WI38 (cell line): ENCODE results near the gene BCL2L11.
A peak's percentile ranks its signal among the peaks of the same experiment; 100 is the strongest.

Experiments used
- H3K4me3 ChIP-seq: 2 replicates; pipeline ENCODE4 v1.5.1; 2011; ENCODE audit warnings: low read depth, mild to moderate bottlenecking, control low read depth, low read length
- TF ChIP-seq, protein P1 (sequence below): IDR thresholded peaks from 2 replicates; pipeline ENCODE4 v1.5.1; 2012; ENCODE audit warnings: low read depth, mild to moderate bottlenecking, control low read depth, low read length

The BCL2L11 gene

DNA sequence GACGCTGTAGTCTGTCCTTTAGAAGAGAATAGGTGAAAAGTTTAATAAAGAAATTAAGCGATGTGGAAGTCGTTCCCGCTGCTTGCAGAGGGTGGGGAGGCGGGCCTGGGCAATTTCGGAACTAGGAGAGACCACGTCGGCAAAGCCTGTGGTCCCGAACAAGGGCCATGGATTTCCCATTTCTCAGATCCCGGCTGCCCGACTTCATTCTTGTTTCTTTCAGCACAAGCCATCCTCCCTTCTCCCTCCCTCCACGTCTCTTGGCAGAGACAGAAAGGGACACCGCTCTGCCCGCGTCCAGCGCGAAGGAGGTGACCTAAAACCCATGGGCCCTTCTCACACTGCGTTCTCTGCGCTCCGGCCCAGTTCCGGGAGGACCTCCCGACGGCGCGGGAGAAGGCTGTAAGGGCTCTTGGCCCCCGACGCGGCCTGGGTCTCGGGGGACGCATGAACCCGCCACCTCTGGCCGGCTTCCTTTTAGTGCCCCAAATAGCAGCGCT is 2.2 kb upstream of the BCL2L11 start:
- TF ChIP-seq, protein P1, sequence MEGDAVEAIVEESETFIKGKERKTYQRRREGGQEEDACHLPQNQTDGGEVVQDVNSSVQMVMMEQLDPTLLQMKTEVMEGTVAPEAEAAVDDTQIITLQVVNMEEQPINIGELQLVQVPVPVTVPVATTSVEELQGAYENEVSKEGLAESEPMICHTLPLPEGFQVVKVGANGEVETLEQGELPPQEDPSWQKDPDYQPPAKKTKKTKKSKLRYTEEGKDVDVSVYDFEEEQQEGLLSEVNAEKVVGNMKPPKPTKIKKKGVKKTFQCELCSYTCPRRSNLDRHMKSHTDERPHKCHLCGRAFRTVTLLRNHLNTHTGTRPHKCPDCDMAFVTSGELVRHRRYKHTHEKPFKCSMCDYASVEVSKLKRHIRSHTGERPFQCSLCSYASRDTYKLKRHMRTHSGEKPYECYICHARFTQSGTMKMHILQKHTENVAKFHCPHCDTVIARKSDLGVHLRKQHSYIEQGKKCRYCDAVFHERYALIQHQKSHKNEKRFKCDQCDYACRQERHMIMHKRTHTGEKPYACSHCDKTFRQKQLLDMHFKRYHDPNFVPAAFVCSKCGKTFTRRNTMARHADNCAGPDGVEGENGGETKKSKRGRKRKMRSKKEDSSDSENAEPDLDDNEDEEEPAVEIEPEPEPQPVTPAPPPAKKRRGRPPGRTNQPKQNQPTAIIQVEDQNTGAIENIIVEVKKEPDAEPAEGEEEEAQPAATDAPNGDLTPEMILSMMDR = no peak
- peak overlapping the region; percentile 56 for H3K4me3 ChIP-seq

DNA sequence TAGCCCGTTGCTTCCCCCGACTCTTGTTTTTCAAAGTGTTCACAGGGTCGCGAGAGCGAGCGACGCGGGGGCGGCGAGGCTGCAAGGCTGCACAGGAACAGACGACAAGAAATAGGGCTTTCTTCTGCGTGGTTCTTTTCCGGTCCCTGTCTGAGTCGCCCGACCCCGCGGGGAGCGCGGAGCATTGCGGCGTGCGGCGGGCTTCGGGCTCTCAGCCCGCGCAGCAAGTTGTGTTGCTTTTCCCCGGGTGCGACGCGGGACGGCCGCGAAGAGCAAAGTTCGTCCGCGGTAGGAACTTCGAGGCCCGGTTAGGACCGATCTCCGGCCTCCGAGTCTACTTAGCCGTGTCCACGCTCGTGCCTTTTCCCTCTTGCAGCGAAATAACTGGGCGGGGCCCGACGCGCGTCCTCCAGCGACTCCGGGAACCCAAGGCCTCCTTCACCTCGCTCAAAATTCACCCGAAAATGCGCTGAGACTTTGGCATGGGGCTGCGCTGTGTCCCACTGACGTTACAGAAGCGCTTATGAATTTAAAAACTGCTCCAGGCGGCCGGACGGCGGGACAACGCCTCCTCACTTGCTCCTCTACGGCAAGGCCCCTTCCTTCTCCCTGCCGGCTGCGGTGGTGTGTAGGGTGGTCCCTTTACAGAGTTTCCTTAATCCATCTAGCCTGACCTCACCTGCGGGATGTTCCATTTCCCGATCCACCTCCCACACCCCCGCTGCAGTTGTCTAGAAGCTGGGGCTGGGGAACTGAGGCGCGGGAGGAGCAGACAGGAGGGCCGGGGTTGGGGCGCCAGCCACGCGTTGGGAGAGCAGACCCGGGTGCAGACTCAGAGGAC is 1.5 kb upstream of the BCL2L11 start:
- H3K4me3 ChIP-seq = no peak overlapping the region
- TF ChIP-seq, protein P1 = no peak

DNA sequence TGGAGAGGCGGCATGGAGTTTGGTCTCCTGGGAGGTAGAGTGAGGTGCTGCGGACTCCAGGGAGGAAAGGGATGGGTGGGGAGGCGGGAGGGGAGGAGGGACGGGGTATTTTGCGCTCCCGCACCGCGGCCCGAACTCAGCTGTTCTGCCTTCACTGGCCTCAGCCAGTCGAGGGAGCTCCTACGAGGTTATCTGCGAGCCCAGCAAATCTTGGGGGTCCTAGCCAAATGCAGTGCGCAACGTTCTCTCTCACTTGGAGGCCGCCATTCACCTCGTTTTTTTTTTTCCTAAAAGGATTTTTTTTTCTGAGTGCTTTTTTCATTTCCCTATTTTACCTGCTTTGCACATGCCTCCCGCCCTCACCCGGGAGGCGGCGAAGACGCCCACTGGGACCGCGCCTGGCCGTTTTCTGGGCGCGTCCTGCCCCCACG is 877 bp upstream of the BCL2L11 start:
- TF ChIP-seq, protein P1 = no peak

DNA sequence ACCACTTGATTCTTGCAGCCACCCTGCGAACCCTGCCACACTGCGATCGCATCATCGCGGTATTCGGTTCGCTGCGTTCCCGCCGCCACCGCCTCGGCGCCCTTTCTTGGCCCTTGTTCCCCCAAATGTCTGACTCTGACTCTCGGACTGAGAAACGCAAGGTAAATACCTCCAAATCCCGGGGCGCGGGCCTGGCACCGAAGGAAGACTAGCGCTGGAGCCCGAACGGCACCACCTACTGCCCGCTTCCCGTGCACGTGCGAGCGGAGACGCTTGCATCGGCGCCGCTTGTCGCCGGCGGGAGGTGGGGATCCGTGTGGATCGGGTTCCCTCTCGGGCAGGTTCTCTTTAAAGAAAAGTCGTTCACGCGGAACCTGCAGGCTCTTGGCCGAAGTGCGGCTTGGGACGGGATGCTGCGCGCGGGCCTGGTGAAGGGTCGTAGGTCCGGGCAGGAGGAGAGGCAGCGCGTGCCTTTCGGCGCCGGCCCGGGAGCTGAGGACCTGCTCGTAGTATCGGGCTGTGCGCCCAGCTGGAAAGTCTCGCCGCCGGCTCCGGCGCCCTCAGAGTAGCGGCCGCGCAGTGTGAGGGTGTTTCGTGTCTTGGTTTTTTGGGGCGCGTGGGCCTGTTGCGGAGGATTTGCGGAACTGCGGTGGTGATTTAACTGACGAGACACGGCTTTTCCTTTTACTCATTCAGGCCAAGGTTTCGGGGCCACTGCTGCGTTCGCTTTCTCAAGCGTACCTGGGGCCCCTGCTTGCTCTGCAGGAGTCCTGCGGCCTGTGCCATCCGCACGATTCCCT is 514 bp downstream of the BCL2L11 start:
- TF ChIP-seq, protein P1 = no peak
- peak overlapping the region; percentile 77 for H3K4me3 ChIP-seq

More for the DNA sequence above, 877 bp upstream of the BCL2L11 start:
- peak overlapping the region; percentile 62 for H3K4me3 ChIP-seq

DNA sequence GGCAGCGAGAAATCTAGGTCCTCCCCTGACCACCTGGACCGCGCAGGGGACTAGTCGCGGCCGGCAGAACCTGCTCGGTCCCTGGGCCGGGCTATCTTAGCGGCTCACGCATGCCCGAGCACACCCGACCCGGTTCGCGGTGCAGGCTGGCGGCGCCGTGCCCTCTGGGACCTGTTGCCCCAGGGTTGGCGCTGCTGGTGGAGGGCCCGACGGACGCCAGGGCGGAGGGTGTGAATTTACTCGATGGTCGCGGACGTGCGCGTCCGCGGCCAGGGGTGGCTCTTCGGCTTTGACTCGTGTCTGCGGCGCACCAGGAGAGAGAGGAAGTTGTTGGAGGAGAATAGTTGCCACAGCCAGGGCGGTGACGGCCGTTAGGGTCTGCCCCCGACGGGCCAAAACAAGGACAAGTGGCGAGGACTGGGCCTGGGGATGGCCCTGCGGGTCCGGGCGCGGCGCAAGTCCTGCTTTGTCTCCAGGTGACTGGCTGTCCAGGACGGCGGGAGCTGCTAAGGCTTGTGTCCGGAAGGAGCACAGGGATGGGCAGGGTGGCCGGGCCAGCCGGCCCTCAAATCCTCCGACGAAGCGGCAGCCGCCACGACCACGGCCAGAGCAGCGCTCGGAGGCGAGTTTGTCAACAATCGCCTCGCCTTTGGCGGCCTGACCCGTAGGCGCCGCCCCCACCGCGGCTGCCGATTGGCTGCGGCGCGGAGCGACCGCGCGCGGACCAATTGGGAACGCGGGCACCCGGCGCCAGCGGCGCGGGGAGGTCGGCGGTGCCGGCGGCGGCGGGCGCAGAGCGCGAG is 1.3 kb downstream of the BCL2L11 start:
- TF ChIP-seq, protein P1 = no peak
- H3K4me3 ChIP-seq = peak overlapping the region; percentile 77

DNA sequence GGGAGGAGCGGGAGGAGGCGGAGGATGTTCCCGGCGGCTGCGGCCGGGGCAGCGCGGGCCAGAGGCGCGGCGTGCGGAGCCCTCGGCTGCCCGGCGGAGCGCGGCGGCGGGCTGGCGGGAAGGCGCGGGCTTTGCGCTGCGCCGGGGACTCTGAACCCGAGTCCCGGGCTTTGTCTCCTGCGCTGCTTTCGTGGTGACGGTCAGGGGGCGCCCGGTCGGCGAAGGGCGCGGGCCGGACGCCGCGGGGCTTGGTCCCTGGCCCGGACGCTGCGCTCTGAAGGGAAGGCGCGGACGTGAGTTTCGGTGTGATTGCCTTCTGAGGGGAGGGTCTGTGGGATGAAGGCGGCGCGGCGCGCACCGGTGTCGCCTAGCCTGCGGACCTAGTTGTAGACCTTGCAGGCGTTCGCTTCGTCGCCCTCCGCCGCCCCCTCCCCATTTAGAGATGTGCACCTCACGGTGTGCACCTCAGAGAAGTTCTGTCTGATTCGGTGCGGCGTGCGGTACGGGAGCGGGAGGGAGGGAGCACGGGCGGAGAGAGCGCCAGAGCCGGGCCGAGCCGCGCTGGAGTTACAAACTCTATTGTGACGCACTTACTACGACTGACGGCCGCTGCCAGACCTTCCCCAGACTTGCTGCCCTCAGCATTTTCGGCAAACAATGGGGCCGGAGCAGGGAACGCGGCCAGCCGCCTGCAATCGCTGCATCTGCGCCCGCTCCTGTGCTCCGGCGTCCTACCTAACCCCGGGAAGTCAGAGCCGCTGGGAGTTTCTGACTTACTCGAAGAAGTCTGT is 2.1 kb downstream of the BCL2L11 start:
- TF ChIP-seq, protein P1 = no peak
- H3K4me3 ChIP-seq = peak overlapping the region; percentile 75
